ENCODE results near the gene UNC5C. TPM values are rescaled to one million over a fixed set of nuclear protein-coding genes. Genes with fewer than 3 reads are reported as not detected.

Gene UNC5C
- total and polyA plus RNA-seq, 2 experiments from 2014 or later: 3.5 to 16.0 TPM

DNA sequence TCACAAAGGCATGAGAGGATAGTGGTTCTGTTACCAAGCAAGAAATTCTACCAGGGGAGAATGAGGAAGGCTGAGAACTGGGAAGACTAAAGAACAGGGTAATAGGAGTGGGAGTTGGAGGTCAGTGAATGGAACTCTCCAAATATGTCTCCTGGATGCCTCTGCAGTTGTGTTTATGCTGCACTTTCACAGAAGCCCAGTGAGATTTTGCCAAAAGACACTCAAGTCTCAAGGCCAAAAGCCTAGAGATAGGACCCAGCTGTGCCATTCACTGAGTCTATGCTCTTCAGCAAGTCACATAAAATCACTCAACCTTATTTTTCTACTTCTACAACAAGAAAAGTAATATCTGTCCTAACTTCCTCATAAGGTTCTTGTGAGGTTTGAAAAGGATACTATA is 285.4 kb downstream of the UNC5C start:
- H3K9me3 ChIP-seq (ENCODE audit: low read depth): no peaks in the 10 kb centered on the region
- no peaks in the 10 kb centered on the region for H3K36me3 ChIP-seq (replicated peaks; ENCODE audit: insufficient read depth, low read depth)
- TF ChIP-seq EZH2 (IDR thresholded peaks at IDR 0.05; ENCODE audit: borderline replicate concordance) (no peak), EZH2phosphoT487 (IDR thresholded peaks at IDR 0.05; ENCODE audit: low read depth, severe bottlenecking, unreplicated experiment) (no peak)
- TF ChIP-seq, protein P1, sequence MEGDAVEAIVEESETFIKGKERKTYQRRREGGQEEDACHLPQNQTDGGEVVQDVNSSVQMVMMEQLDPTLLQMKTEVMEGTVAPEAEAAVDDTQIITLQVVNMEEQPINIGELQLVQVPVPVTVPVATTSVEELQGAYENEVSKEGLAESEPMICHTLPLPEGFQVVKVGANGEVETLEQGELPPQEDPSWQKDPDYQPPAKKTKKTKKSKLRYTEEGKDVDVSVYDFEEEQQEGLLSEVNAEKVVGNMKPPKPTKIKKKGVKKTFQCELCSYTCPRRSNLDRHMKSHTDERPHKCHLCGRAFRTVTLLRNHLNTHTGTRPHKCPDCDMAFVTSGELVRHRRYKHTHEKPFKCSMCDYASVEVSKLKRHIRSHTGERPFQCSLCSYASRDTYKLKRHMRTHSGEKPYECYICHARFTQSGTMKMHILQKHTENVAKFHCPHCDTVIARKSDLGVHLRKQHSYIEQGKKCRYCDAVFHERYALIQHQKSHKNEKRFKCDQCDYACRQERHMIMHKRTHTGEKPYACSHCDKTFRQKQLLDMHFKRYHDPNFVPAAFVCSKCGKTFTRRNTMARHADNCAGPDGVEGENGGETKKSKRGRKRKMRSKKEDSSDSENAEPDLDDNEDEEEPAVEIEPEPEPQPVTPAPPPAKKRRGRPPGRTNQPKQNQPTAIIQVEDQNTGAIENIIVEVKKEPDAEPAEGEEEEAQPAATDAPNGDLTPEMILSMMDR (IDR thresholded peaks at IDR 0.05; ENCODE audit: poor library complexity): no peak
- H4K20me1 ChIP-seq (ENCODE audit: insufficient read depth, poor library complexity, severe bottlenecking): no peaks in the 10 kb centered on the region
- no peak overlapping the region for H2AFZ ChIP-seq
- no peaks in the 10 kb centered on the region for H3K9me2 ChIP-seq (replicated peaks; ENCODE audit: insufficient read depth)
- no peak overlapping the region for H3K4me3 ChIP-seq
- no peak overlapping the region for H3K4me2 ChIP-seq
- H3K27ac ChIP-seq: no peak overlapping the region
- no peaks in the 10 kb centered on the region for H3K27me3 ChIP-seq
- H3K4me1 ChIP-seq (ENCODE audit: insufficient read depth): no peaks in the 10 kb centered on the region
- no peak for DNase-seq (ENCODE audit: low spot score)
- no peaks in the 10 kb centered on the region for H3K79me2 ChIP-seq

DNA sequence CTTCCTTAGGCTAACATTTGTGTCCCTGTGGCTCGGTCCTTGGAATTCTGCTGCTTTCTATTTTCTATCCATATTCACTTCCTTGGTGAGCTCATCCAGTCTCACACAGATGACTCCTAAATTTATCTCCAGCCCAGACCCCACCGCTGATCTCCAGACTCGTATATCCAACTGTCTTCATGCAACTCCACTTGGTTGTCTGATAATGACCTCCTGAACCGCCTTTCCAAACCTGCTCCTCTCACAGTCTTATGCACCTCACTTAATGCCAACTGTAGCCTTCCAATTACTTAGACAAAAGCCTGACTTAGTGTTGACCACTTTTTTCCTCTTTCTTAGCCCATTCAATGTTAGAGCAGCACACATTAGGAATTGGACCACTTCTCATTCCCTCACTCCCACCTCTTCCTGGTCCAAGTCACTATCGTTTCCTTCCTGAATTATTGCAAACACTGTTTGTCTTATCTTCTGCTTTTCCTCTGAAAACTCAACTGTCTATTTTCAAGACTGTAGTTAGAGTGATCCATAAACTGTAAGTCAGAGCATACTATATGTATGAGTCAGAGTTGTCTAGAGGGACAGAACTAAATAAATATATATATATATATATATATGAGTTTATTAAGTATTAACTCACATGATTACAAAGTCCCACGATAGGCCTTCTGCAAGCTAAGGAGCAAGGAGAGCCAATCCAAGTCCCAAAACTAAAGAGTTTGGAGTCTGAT is 292.5 kb downstream of the UNC5C start:
- H4K20me1 ChIP-seq (ENCODE audit: insufficient read depth, poor library complexity, severe bottlenecking): no peaks in the 10 kb centered on the region
- no peak overlapping the region for H3K27ac ChIP-seq
- no peaks in the 10 kb centered on the region for H3K79me2 ChIP-seq
- no peak for DNase-seq (ENCODE audit: low spot score)
- H3K4me1 ChIP-seq (ENCODE audit: insufficient read depth): peaks cover 9% of the 10 kb centered on the region
- no peaks in the 10 kb centered on the region for H3K9me2 ChIP-seq (replicated peaks; ENCODE audit: insufficient read depth)
- no peak overlapping the region for H3K4me3 ChIP-seq
- no peaks in the 10 kb centered on the region for H3K9me3 ChIP-seq (ENCODE audit: low read depth)
- no peaks in the 10 kb centered on the region for H3K27me3 ChIP-seq
- no peaks in the 10 kb centered on the region for H3K36me3 ChIP-seq (replicated peaks; ENCODE audit: insufficient read depth, low read depth)
- no peak overlapping the region for H3K4me2 ChIP-seq
- WGBS (ENCODE audit: low lambda C conversion rate, missing lambda C conversion rate): 77% methylated on average over 6 of the region's 6 CpGs
- TF ChIP-seq EZH2 (IDR thresholded peaks at IDR 0.05; ENCODE audit: borderline replicate concordance) (no peak), EZH2phosphoT487 (IDR thresholded peaks at IDR 0.05; ENCODE audit: low read depth, severe bottlenecking, unreplicated experiment) (no peak)
- TF ChIP-seq, protein P1 (IDR thresholded peaks at IDR 0.05; ENCODE audit: poor library complexity): no peak
- H2AFZ ChIP-seq: no peak overlapping the region

DNA sequence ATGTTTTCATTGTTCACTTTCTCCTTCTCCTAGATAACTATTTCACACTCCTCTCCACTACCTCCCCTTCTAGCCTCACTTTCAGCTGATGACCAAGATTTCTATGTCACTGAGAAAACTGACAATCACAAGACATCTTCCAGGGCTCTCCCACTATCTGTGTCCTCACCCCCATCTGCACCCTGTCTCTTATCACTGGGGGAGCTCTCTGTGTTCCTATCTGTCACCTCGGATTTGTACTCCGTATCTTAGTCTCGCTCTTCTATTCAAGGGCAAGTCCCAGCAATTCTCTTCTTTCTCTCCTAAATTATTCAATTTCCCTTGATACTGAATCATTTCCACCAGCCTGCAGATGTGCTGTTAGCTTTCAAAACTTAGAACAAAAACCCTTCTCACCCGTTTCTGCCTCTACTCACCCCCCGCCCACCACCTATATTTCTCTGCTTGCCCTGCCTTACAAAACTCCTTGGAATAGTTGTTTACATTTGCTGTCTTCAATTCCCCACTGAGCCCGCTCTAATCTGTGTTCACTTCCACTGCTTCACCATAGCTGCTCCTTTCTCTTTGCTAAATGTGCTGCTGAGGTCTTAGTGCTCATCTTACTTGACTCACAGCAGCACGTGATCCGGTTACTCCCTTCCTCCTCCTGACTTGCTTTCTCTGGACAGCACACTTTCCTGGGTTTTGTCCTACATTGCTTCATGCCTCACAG is 293.2 kb downstream of the UNC5C start:
- 74% methylated on average over 8 of the region's 8 CpGs for WGBS (ENCODE audit: low lambda C conversion rate, missing lambda C conversion rate)
- DNase-seq (ENCODE audit: low spot score): peak; percentile 17
- H4K20me1 ChIP-seq (ENCODE audit: insufficient read depth, poor library complexity, severe bottlenecking): no peaks in the 10 kb centered on the region
- H3K9me2 ChIP-seq (replicated peaks; ENCODE audit: insufficient read depth): no peaks in the 10 kb centered on the region
- TF ChIP-seq EZH2 (IDR thresholded peaks at IDR 0.05; ENCODE audit: borderline replicate concordance) (no peak), EZH2phosphoT487 (IDR thresholded peaks at IDR 0.05; ENCODE audit: low read depth, severe bottlenecking, unreplicated experiment) (no peak)
- TF ChIP-seq, protein P1 (IDR thresholded peaks at IDR 0.05; ENCODE audit: poor library complexity): no peak
- H3K4me2 ChIP-seq: no peak overlapping the region
- H3K36me3 ChIP-seq (replicated peaks; ENCODE audit: insufficient read depth, low read depth): no peaks in the 10 kb centered on the region
- no peaks in the 10 kb centered on the region for H3K79me2 ChIP-seq
- peaks cover 9% of the 10 kb centered on the region for H3K4me1 ChIP-seq (ENCODE audit: insufficient read depth)
- no peak overlapping the region for H3K4me3 ChIP-seq
- H2AFZ ChIP-seq: no peak overlapping the region
- no peak overlapping the region for H3K27ac ChIP-seq
- no peaks in the 10 kb centered on the region for H3K27me3 ChIP-seq
- no peaks in the 10 kb centered on the region for H3K9me3 ChIP-seq (ENCODE audit: low read depth)

All from hepatocyte (in vitro differentiated cells).